ENCODE measurements around the gene BLVRB. TPM values are rescaled to one million over a fixed set of nuclear protein-coding genes. Genes with fewer than 3 reads are reported as not detected.

The BLVRB gene
- total and polyA plus RNA-seq, 2 experiments from 2014 or later = 43.7 to 53.7 TPM

DNA sequence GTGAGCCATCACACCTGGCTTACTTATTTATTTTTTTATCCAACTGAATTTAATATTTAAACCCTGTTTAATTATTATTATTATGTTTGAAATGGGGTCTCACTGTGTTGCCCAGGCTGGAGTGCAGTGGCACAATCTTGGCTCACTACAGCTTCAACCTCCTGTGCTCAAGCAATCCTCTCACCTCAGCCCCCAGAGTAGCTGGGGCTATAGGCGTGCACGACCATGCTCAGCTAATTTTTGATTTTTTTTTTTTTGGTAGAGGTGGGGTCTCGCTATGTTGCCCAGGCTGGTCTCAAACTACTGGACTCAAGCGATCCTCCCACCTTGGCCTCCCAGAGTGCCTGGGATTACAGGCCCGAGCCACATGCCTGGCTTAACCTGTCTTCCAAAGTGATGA is 33.8 kb upstream of the BLVRB start:
- H3K27me3 Mint-ChIP-seq (ENCODE audit: insufficient read depth, low read depth, poor library complexity) = peaks cover 18% of the 10 kb centered on the region
- no peak for DNase-seq (ENCODE audit: low spot score)
- no peak overlapping the region for H3K4me3 ChIP-seq
- H2AFZ ChIP-seq = no peak overlapping the region
- H3F3A ChIP-seq (replicated peaks; ENCODE audit: low read depth) = no peaks in the 10 kb centered on the region
- H3K36me3 Mint-ChIP-seq (ENCODE audit: low read depth) = no peaks in the 10 kb centered on the region; the same call in 2 of the 3 replicates
- H3K4me3 Mint-ChIP-seq = no peak overlapping the region
- no peaks in the 10 kb centered on the region for H3K9me2 ChIP-seq (ENCODE audit: insufficient read depth)
- H3K4me1 ChIP-seq (ENCODE audit: insufficient read depth) = no peaks in the 10 kb centered on the region
- no peak overlapping the region for H3K4me2 ChIP-seq
- H3K4me1 Mint-ChIP-seq = no peaks in the 10 kb centered on the region; the same call in 2 of the 3 replicates
- no peaks in the 10 kb centered on the region for H3K36me3 ChIP-seq (ENCODE audit: insufficient read depth)
- no peaks in the 10 kb centered on the region for H4K20me1 ChIP-seq (replicated peaks; ENCODE audit: insufficient read depth)
- H3K27ac Mint-ChIP-seq = no peak overlapping the region
- peaks cover 1% of the 10 kb centered on the region; the same call in 1 of the 3 replicates for H3K9me3 Mint-ChIP-seq
- TF ChIP-seq CREB1 (CRISPR knock-in tag; IDR thresholded peaks at IDR 0.05; ENCODE audit: low read depth) (no peak), EZH2 (IDR thresholded peaks at IDR 0.05; ENCODE audit: low read depth, unreplicated experiment) (no peak), POLR2AphosphoS5 (IDR thresholded peaks at IDR 0.05; ENCODE audit: low read depth) (no peak), STAT1 (IDR thresholded peaks at IDR 0.05; ENCODE audit: unreplicated experiment) (no peak), ZNF114 (CRISPR knock-in tag; IDR thresholded peaks at IDR 0.05) (no peak), NANOG (IDR thresholded peaks at IDR 0.05; ENCODE audit: borderline replicate concordance) (no peak), ZNF331 (CRISPR knock-in tag; IDR thresholded peaks at IDR 0.05; ENCODE audit: low read depth) (no peak), EZH2phosphoT487 (IDR thresholded peaks at IDR 0.05; ENCODE audit: unreplicated experiment) (no peak), JUNB (IDR thresholded peaks at IDR 0.05; ENCODE audit: unreplicated experiment) (no peak)
- TF ChIP-seq, protein P1, sequence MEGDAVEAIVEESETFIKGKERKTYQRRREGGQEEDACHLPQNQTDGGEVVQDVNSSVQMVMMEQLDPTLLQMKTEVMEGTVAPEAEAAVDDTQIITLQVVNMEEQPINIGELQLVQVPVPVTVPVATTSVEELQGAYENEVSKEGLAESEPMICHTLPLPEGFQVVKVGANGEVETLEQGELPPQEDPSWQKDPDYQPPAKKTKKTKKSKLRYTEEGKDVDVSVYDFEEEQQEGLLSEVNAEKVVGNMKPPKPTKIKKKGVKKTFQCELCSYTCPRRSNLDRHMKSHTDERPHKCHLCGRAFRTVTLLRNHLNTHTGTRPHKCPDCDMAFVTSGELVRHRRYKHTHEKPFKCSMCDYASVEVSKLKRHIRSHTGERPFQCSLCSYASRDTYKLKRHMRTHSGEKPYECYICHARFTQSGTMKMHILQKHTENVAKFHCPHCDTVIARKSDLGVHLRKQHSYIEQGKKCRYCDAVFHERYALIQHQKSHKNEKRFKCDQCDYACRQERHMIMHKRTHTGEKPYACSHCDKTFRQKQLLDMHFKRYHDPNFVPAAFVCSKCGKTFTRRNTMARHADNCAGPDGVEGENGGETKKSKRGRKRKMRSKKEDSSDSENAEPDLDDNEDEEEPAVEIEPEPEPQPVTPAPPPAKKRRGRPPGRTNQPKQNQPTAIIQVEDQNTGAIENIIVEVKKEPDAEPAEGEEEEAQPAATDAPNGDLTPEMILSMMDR (conservative IDR thresholded peaks at IDR 0.05; ENCODE audit: low read depth in 2 of 2) = no peak
- TF ChIP-seq, protein P2, sequence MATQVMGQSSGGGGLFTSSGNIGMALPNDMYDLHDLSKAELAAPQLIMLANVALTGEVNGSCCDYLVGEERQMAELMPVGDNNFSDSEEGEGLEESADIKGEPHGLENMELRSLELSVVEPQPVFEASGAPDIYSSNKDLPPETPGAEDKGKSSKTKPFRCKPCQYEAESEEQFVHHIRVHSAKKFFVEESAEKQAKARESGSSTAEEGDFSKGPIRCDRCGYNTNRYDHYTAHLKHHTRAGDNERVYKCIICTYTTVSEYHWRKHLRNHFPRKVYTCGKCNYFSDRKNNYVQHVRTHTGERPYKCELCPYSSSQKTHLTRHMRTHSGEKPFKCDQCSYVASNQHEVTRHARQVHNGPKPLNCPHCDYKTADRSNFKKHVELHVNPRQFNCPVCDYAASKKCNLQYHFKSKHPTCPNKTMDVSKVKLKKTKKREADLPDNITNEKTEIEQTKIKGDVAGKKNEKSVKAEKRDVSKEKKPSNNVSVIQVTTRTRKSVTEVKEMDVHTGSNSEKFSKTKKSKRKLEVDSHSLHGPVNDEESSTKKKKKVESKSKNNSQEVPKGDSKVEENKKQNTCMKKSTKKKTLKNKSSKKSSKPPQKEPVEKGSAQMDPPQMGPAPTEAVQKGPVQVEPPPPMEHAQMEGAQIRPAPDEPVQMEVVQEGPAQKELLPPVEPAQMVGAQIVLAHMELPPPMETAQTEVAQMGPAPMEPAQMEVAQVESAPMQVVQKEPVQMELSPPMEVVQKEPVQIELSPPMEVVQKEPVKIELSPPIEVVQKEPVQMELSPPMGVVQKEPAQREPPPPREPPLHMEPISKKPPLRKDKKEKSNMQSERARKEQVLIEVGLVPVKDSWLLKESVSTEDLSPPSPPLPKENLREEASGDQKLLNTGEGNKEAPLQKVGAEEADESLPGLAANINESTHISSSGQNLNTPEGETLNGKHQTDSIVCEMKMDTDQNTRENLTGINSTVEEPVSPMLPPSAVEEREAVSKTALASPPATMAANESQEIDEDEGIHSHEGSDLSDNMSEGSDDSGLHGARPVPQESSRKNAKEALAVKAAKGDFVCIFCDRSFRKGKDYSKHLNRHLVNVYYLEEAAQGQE (IDR thresholded peaks at IDR 0.05; ENCODE audit: unreplicated experiment) = no peak
- TF ChIP-seq, protein P3, sequence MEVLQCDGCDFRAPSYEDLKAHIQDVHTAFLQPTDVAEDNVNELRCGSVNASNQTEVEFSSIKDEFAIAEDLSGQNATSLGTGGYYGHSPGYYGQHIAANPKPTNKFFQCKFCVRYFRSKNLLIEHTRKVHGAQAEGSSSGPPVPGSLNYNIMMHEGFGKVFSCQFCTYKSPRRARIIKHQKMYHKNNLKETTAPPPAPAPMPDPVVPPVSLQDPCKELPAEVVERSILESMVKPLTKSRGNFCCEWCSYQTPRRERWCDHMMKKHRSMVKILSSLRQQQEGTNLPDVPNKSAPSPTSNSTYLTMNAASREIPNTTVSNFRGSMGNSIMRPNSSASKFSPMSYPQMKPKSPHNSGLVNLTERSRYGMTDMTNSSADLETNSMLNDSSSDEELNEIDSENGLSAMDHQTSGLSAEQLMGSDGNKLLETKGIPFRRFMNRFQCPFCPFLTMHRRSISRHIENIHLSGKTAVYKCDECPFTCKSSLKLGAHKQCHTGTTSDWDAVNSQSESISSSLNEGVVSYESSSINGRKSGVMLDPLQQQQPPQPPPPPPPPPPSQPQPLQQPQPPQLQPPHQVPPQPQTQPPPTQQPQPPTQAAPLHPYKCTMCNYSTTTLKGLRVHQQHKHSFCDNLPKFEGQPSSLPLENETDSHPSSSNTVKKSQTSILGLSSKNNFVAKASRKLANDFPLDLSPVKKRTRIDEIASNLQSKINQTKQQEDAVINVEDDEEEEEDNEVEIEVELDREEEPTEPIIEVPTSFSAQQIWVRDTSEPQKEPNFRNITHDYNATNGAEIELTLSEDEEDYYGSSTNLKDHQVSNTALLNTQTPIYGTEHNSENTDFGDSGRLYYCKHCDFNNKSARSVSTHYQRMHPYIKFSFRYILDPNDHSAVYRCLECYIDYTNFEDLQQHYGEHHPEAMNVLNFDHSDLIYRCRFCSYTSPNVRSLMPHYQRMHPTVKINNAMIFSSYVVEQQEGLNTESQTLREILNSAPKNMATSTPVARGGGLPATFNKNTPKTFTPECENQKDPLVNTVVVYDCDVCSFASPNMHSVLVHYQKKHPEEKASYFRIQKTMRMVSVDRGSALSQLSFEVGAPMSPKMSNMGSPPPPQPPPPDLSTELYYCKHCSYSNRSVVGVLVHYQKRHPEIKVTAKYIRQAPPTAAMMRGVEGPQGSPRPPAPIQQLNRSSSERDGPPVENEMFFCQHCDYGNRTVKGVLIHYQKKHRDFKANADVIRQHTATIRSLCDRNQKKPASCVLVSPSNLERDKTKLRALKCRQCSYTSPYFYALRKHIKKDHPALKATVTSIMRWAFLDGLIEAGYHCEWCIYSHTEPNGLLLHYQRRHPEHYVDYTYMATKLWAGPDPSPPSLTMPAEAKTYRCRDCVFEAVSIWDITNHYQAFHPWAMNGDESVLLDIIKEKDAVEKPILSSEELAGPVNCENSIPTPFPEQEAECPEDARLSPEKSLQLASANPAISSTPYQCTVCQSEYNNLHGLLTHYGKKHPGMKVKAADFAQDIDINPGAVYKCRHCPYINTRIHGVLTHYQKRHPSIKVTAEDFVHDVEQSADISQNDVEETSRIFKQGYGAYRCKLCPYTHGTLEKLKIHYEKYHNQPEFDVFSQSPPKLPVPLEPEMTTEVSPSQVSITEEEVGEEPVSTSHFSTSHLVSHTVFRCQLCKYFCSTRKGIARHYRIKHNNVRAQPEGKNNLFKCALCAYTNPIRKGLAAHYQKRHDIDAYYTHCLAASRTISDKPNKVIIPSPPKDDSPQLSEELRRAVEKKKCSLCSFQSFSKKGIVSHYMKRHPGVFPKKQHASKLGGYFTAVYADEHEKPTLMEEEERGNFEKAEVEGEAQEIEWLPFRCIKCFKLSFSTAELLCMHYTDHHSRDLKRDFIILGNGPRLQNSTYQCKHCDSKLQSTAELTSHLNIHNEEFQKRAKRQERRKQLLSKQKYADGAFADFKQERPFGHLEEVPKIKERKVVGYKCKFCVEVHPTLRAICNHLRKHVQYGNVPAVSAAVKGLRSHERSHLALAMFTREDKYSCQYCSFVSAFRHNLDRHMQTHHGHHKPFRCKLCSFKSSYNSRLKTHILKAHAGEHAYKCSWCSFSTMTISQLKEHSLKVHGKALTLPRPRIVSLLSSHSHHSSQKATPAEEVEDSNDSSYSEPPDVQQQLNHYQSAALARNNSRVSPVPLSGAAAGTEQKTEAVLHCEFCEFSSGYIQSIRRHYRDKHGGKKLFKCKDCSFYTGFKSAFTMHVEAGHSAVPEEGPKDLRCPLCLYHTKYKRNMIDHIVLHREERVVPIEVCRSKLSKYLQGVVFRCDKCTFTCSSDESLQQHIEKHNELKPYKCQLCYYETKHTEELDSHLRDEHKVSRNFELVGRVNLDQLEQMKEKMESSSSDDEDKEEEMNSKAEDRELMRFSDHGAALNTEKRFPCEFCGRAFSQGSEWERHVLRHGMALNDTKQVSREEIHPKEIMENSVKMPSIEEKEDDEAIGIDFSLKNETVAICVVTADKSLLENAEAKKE (CRISPR knock-in tag; IDR thresholded peaks at IDR 0.05) = no peak
- TF ChIP-seq, protein P4, sequence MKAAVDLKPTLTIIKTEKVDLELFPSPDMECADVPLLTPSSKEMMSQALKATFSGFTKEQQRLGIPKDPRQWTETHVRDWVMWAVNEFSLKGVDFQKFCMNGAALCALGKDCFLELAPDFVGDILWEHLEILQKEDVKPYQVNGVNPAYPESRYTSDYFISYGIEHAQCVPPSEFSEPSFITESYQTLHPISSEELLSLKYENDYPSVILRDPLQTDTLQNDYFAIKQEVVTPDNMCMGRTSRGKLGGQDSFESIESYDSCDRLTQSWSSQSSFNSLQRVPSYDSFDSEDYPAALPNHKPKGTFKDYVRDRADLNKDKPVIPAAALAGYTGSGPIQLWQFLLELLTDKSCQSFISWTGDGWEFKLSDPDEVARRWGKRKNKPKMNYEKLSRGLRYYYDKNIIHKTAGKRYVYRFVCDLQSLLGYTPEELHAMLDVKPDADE (IDR thresholded peaks at IDR 0.05) = no peak
- no peak overlapping the region for H3K27ac ChIP-seq (ENCODE audit: low read depth)
- no peak for ATAC-seq
- no peaks in the 10 kb centered on the region for H3K27me3 ChIP-seq (ENCODE audit: insufficient read depth)
- H3K79me2 ChIP-seq (replicated peaks; ENCODE audit: insufficient read depth) = no peaks in the 10 kb centered on the region
